Epithelial cell of esophagus (primary cell): ENCODE data around the gene ABLIM2.
A peak's percentile ranks its signal among the peaks of the same experiment; 100 is the strongest.

Experiments used
- DNase-seq: peaks from one replicate; pipeline ENCODE4 v3.0.0; 2010; ENCODE audit warnings: low read depth
- H3K4me3 ChIP-seq: 2 replicates; pipeline ENCODE4 v1.5.1; 2011; ENCODE audit warnings: mild to moderate bottlenecking, low read length, control low read depth
- TF ChIP-seq, protein P1 (sequence below): IDR thresholded peaks from 2 replicates; pipeline ENCODE4 v1.5.1; 2011; ENCODE audit warnings: low read depth, mild to moderate bottlenecking, low read length, control low read depth, inconsistent platforms; ENCODE audit not compliant: insufficient read depth; ENCODE audit errors: missing control alignments

The ABLIM2 gene

GRCh38 chr4:7988437-7988836, 170.2 kb downstream of the ABLIM2 start:
- TF ChIP-seq, protein P1, sequence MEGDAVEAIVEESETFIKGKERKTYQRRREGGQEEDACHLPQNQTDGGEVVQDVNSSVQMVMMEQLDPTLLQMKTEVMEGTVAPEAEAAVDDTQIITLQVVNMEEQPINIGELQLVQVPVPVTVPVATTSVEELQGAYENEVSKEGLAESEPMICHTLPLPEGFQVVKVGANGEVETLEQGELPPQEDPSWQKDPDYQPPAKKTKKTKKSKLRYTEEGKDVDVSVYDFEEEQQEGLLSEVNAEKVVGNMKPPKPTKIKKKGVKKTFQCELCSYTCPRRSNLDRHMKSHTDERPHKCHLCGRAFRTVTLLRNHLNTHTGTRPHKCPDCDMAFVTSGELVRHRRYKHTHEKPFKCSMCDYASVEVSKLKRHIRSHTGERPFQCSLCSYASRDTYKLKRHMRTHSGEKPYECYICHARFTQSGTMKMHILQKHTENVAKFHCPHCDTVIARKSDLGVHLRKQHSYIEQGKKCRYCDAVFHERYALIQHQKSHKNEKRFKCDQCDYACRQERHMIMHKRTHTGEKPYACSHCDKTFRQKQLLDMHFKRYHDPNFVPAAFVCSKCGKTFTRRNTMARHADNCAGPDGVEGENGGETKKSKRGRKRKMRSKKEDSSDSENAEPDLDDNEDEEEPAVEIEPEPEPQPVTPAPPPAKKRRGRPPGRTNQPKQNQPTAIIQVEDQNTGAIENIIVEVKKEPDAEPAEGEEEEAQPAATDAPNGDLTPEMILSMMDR = no peak
- no peak overlapping the region for H3K4me3 ChIP-seq
- peak; percentile 69 for DNase-seq

DNA sequence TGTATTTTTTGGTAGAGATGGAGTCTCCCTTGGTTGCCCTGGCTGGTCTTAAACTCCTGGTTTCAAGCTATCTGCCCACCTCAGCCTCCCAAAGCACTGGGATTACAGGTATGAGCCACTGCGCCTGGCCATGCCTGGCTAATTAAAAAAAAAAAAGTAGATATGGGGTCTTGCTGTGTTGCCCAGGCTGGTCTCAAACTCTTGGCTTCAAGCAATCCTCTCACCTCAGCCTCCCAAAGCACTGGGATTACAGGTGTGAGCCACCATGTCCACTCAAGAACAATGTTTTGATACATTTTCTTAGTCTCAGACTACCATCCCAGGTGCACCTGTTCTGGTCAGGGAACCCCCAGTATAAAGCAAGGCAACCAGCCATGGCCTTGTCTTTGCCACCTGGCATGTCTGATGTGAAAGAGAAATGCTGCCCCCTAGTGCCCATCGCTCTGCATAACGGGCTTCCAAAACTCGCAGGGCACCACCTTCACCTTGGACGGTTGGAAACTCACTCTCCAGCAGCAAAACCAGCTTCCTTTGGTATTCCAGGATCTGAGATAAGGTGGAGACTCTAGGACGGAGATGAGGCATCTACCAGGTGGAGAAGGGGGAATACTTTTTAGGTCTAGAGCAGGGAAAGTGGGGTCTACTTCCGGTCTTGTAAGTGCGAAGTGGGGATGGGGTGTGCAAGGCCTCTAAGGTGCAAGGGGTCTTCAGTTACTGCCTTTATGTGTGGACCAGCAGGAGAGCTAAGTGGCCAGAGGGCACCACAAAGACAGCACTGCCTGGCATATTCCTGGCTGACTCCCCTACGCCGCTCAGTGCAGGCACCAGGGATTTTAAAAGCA, 171.2 kb downstream of the ABLIM2 start:
- TF ChIP-seq, protein P1 = peak; percentile 91
- DNase-seq = peak; percentile 78
- no peak overlapping the region for H3K4me3 ChIP-seq

GRCh38 chr4:7985891-7986441, 172.6 kb downstream of the ABLIM2 start:
- DNase-seq = no peak
- H3K4me3 ChIP-seq = no peak overlapping the region
- TF ChIP-seq, protein P1 = no peak

DNA sequence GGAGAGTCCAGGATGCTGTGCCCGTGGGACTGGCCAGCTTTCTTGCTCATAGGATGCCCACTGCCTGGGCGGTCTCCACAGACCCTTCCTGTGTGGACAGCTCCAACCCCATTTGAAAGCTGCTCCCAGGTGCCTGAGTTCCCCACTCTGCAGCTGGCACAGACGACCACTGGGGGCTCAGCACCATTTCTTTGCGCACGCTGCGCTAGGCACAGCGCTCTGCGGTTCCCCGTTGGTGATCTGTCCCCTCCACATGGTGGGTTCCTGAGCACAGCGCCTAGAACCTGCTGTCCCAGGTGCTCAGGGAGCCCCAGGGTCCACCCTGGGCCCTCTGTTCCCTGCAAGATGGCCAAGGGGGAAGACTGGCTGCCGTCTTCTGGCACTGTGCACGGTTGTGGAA, 173.5 kb downstream of the ABLIM2 start:
- TF ChIP-seq, protein P1 = no peak
- H3K4me3 ChIP-seq = no peak overlapping the region
- DNase-seq = no peak

DNA sequence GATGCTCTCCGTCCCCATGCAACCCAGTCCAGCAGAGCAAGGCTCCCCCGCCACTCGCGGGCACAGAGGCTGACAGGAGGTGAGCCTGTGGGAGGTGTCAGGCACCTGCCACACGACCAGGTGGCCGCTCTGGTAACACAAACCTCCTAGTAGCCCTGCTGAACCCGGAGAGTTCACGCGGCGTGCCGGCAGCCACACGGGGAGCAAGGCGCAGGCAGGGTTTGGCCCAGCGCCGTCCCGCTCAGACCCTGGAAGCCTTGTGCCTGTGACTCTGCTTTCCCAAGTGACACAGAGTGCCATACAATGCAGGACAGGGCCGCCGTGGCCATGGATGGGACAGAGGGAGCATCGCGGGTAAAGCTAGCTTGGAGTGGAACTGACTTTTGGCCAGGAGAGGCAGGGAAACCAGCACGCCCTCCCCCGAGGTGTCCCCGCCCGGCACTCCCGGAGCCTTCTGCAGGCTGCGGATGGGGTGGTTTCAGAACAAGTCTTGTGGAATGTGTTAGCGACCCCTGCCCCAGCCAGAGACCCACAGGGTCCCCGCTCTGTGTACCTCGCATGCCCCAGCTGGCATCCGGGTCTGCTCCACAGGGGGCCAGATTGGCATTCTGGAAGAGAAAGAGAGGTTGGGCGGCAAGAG, 174.2 kb downstream of the ABLIM2 start:
- DNase-seq = no peak
- no peak overlapping the region for H3K4me3 ChIP-seq
- TF ChIP-seq, protein P1 = no peak

DNA sequence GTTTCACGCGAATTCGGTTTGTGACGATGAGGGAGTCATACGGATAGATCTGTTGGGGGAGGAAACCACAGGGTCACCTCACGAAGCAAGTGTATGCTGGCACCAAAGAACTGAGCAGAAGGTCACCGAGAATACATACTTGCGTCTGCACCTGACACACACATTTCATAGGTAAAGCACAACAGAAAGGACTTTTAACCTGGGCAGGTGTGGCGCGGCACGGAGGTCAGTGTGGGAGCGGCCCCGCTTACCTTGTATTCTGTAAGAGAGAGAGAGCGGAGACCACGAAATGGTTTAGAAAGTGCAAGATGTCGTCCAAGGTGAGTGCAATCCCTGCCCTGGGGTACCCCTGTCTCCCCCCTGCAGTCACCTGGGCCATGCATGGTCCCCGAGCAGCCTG, 175.3 kb downstream of the ABLIM2 start:
- no peak for DNase-seq
- H3K4me3 ChIP-seq = no peak overlapping the region
- TF ChIP-seq, protein P1 = no peak
